Hematopoietic multipotent progenitor cell treated with erythropoietin and hydrocortisone succinate and interleukin-3 and kit ligand, for 15 days (in vitro differentiated cells): Measurements from ENCODE around the gene FUT7.

Source experiments
- DNase-seq: peaks from one replicate; pipeline ENCODE4 v3.0.0-alpha.2; 2015; ENCODE audit warnings: low spot score

Gene FUT7

DNA sequence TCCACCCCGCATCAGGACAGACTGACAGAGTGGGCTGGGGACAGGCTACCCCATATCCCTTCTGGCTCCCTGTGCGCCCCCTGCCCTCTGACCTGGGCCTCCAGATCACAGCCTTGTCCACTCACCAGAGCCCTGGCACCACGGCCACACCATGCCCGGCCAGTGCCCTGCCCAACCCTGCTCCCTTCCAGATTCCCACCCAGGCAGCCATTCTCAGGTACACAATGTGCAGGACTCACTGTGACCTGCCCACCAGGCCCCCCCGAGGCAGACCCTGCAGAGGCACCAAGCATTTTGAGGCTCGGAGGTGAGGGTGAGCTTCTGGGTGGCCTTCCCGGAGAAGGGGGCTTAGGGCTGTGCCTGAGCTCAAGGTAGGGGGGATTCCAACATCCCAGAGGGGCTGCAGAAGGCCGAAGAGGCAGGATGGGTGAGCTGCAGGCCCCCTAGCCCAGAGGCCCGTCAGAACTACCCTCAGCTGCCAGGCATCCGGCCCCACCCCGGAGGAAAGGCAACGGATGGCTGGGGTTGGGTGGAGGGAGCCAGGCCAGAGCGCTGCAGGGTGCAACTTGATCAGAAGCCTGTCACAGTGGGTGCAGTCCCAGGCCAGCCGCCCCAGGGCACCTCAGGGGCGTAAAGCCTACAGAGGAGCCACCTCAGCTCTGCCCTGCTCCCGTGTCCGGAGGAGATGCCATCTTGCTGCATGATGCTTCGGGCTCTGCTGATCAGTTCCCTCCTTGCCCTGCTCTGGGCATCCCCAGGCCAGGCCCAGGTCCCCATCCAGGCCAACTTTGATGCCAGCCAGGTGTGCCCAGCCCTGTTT is 49.4 kb downstream of the FUT7 start, which contains the start of gene LCNL1:
LCNL1 (plus strand) TSS at position 762 of the 820 bp plus-strand sequence. CDS start 594 bp downstream, outside the sequence.
- DNase-seq, result no peak

DNA sequence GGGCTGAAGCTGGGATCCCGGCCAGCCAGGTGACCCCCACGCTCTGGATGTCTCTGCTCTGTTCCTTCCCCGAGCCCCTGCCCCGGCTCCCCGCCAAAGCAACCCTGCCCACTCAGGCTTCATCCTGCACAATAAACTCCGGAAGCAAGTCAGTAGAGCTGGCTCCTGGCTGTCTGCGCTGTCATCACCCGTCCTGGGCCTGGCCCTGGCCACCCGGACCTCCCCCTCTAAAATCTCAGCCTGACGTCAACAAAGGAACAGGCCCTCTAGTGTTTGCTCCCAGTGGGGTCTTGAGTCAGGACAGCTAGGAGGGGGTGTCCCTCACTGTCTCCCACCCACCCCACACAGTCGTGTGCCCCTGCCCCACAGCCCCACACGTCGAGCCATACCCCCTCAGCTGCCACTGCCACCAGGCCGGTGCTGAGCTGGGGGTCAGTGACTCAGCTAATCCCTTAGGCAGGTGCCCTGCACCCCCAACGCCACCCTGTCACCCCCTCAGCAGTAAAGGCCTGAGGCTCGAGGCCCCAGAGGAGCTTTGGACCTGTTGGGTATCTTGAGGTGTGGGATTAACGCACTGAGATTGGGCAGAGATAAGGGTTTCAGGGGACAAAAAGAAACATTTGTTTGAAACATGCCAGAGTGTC is 50.2 kb downstream of the FUT7 start:
- no peak for DNase-seq

DNA sequence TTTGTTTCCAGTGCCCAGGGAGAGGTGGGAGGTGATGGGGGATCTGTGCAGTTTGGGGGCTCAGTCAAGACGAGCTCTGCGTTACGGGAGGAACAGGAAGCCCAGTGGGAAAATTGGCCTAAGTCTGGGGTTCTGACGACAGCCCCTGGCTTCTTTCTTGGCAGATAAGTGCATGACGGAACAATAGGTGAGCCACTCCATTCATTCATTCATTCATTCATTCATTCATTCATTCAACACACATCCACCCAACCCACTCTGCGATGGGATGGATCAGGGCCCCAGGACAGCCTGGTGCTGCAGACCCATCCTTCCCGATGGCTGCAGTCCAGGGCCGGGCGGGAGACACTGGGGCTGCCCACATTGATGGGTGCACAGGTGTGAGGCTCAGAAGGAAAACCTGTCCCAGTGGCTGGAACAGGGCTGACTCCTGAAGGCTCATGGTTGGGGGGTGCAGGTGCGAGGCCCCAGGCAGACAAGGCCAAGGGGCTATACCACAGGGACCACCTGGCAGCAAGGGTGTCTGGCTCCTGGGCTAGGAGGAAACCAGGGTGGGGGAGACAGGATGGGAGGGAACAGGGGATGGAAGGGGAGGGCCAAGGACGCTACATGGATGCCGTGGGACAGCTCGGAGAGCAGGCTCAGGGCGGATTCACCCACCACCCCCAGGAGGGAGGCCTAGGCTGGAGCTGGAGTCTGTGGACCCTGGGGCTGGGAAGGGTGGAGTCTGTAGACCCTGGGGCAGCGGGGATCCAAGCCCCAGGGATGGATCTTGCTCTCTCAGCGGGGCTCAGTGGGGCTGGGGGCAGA is 51.0 kb downstream of the FUT7 start:
- DNase-seq, result no peak
